SK-N-SH (cell line): Measurements from ENCODE around the gene ACBD7. TPM values are rescaled to one million over a fixed set of nuclear protein-coding genes. Genes with fewer than 3 reads are reported as not detected.

Experiments used
- CTCF ChIA-PET: fragments of 300-600, 350-600 bp; formaldehyde crosslinking; extraction: SDS; loops from one replicate; lab custom pipeline; 2021; lab: Yijun Ruan, JAX
- POLR2A ChIA-PET: fragments of 350-600 bp; sonication (Branson Sonifier 250); formaldehyde crosslinking; extraction: SDS; loops from one replicate; lab custom pipeline; 2020; ENCODE audit warnings: antibody characterized with exemption, inconsistent platforms; lab: Yijun Ruan, JAX
- DNase-seq: peaks from one replicate; pipeline ENCODE4 v3.0.0; 2012
- H2AFZ ChIP-seq: fragments of 200-600 bp; sonication (generic); 2 replicates; pipeline ENCODE4 v1.8.1; 2016; ENCODE audit warnings: antibody characterized with exemption, mild to moderate bottlenecking, low read depth
- H3F3A ChIP-seq: fragments of 200-600 bp; sonication (generic); replicated peaks from 2 replicates; pipeline ENCODE3; 2016; ENCODE audit warnings: antibody characterized with exemption, mild to moderate bottlenecking; ENCODE audit not compliant: insufficient read depth
- H3K27ac ChIP-seq, 2 experiments: fragments of 200-500 bp in 1 of 2; fragments of 200-600 bp in 1 of 2; sonication (Bioruptor generic) in 1 of 2; sonication (generic), shearing (Covaris generic) in 1 of 2; 2 replicates each; pipeline versions ENCODE4 v1.5.1 to v1.6.1; 2014 to 2016; ENCODE audit warnings: low read depth in 2 of 2, inconsistent platforms in 1 of 2, low read length in 1 of 2, mild to moderate bottlenecking in 1 of 2, mixed read lengths in 1 of 2
- H3K27me3 ChIP-seq: fragments of 200-600 bp; sonication (generic), shearing (Covaris generic); 2 replicates; pipeline ENCODE4 v1.6.1; 2016; ENCODE audit warnings: mixed run types; ENCODE audit not compliant: insufficient read depth
- H3K36me3 ChIP-seq, 2 experiments: fragments of 200-500 bp in 1 of 2; fragments of 200-600 bp in 1 of 2; sonication (Bioruptor generic) in 1 of 2; sonication (generic) in 1 of 2; replicated peaks in 1 of 2; 2 replicates each; pipeline versions ENCODE3 to v1.5.1; 2014 to 2016; ENCODE audit warnings: low read length in 1 of 2, mild to moderate bottlenecking in 1 of 2; ENCODE audit not compliant: insufficient read depth in 2 of 2, control insufficient read depth in 1 of 2
- H3K4me1 ChIP-seq, 2 experiments: fragments of 200-500 bp in 1 of 2; fragments of 200-600 bp in 1 of 2; sonication (Bioruptor generic) in 1 of 2; sonication (generic), shearing (Covaris generic) in 1 of 2; 2 replicates each; pipeline versions ENCODE4 v1.5.1 to v1.6.1; 2014 to 2016; ENCODE audit warnings: low read depth in 1 of 2, low read length in 1 of 2, mixed run types in 1 of 2; ENCODE audit not compliant: insufficient read depth in 2 of 2, control insufficient read depth in 1 of 2
- H3K4me2 ChIP-seq: fragments of 200-600 bp; sonication (generic), shearing (Covaris generic); 2 replicates; pipeline ENCODE4 v1.6.1; 2017; ENCODE audit warnings: mixed run types
- H3K4me3 ChIP-seq, 2 experiments: fragments of 200-500 bp in 1 of 2; fragments of 200-600 bp in 1 of 2; sonication (Bioruptor generic) in 1 of 2; sonication (generic), shearing (Covaris generic) in 1 of 2; 2 replicates each; pipeline versions ENCODE4 v1.5.1 to v1.8.1; 2014 to 2016; ENCODE audit warnings: low read depth in 2 of 2, inconsistent platforms in 1 of 2, low read length in 1 of 2, mild to moderate bottlenecking in 1 of 2, mixed read lengths in 1 of 2, moderate library complexity in 1 of 2
- H3K79me2 ChIP-seq: fragments of 200-600 bp; sonication (generic); 2 replicates; pipeline ENCODE4 v1.8.1; 2017; ENCODE audit warnings: mild to moderate bottlenecking; ENCODE audit not compliant: insufficient read depth
- H3K9ac ChIP-seq: fragments of 200-600 bp; sonication (generic); 2 replicates; pipeline ENCODE4 v1.6.1; 2017; ENCODE audit warnings: mixed run types
- H3K9me2 ChIP-seq: fragments of 200-600 bp; sonication (generic); 2 replicates; pipeline ENCODE4 v1.6.1; 2017; ENCODE audit warnings: mixed run types
- H3K9me3 ChIP-seq: fragments of 200-600 bp; sonication (generic); 2 replicates; pipeline ENCODE4 v1.6.1; 2017; ENCODE audit warnings: mixed run types, mild to moderate bottlenecking, moderate library complexity
- H4K20me1 ChIP-seq: fragments of 200-600 bp; sonication (generic); 2 replicates; pipeline ENCODE4 v1.6.1; 2017; ENCODE audit warnings: mild to moderate bottlenecking, mixed run types; ENCODE audit not compliant: insufficient read depth
- ELF1 ChIP-seq: IDR thresholded peaks from 2 replicates; pipeline ENCODE4 v1.4.0; 2012
- EP300 ChIP-seq, 2 experiments: IDR thresholded peaks; 2 replicates each; pipeline versions ENCODE4 v1.4.0 to v1.6.1; 2012; ENCODE audit warnings: borderline replicate concordance in 1 of 2, low read depth in 1 of 2, low read length in 1 of 2
- EZH2phosphoT487 ChIP-seq: fragments of 200-600 bp; sonication (generic); IDR thresholded peaks from 2 replicates; pipeline ENCODE4 v1.6.1; 2017; ENCODE audit warnings: low read depth, mixed run types, mild to moderate bottlenecking, antibody characterized with exemption, moderate library complexity, borderline replicate concordance
- FOSL2 ChIP-seq: IDR thresholded peaks from 2 replicates; pipeline ENCODE4 v1.4.0; 2012; ENCODE audit warnings: low read depth, mild to moderate bottlenecking, moderate library complexity, borderline replicate concordance
- FOXJ3 ChIP-seq: sonication (generic); formaldehyde crosslinking; IDR thresholded peaks from 2 replicates; pipeline ENCODE4 v1.5.1; 2020; ENCODE audit warnings: mild to moderate bottlenecking, missing genetic modification reagents
- FOXM1 ChIP-seq: IDR thresholded peaks from 2 replicates; pipeline ENCODE4 v1.4.0; 2012; ENCODE audit warnings: low read depth, mild to moderate bottlenecking
- GATA2 ChIP-seq: sonication (generic); formaldehyde crosslinking; IDR thresholded peaks from 2 replicates; pipeline ENCODE4 v1.5.0; 2020; ENCODE audit warnings: mild to moderate bottlenecking, missing genetic modification reagents
- IRF3 ChIP-seq: fragments of 150-350 bp; IDR thresholded peaks from 2 replicates; pipeline ENCODE4 v1.6.1; 2016; ENCODE audit warnings: mild to moderate bottlenecking, low read depth, low read length
- MEF2A ChIP-seq: IDR thresholded peaks from 2 replicates; pipeline ENCODE4 v1.4.0; 2012; ENCODE audit warnings: low read depth, borderline replicate concordance
- NFIC ChIP-seq: IDR thresholded peaks from 2 replicates; pipeline ENCODE4 v1.4.0; 2012; ENCODE audit warnings: borderline replicate concordance
- PBX3 ChIP-seq: IDR thresholded peaks from 2 replicates; pipeline ENCODE4; 2012
- RAD21 ChIP-seq: IDR thresholded peaks from 2 replicates; pipeline ENCODE4 v1.6.1; 2012; ENCODE audit warnings: mild to moderate bottlenecking, low read length
- RCOR1 ChIP-seq: fragments of 150-350 bp; IDR thresholded peaks from 2 replicates; pipeline ENCODE4 v1.6.1; 2017; ENCODE audit warnings: antibody characterized with exemption, low read length
- RXRA ChIP-seq: IDR thresholded peaks from 2 replicates; pipeline ENCODE4 v1.4.0; 2012; ENCODE audit warnings: low read depth, mild to moderate bottlenecking, borderline replicate concordance
- SMC3 ChIP-seq: IDR thresholded peaks from 2 replicates; pipeline ENCODE4 v1.6.1; 2012; ENCODE audit warnings: low read depth, low read length, improper control_type of control experiment
- TAF1 ChIP-seq: IDR thresholded peaks from 2 replicates; pipeline ENCODE4 v1.6.1; 2012; ENCODE audit warnings: low read depth, mild to moderate bottlenecking, low read length, moderate library complexity, borderline replicate concordance
- TCF12 ChIP-seq: IDR thresholded peaks from 2 replicates; pipeline ENCODE4 v1.4.0; 2012
- TEAD4 ChIP-seq: IDR thresholded peaks from 2 replicates; pipeline ENCODE4 v1.4.0; 2012; ENCODE audit warnings: mild to moderate bottlenecking, borderline replicate concordance; ENCODE audit not compliant: insufficient read depth
- USF2 ChIP-seq: fragments of 150-350 bp; IDR thresholded peaks from 2 replicates; pipeline ENCODE4 v1.6.1; 2017; ENCODE audit warnings: antibody characterized with exemption, low read length, low read depth, borderline replicate concordance
- ZBTB33 ChIP-seq: IDR thresholded peaks from 2 replicates; pipeline ENCODE4 v1.4.0; 2012; ENCODE audit warnings: low read depth, borderline replicate concordance
- WGBS: methylation state at CpG from one replicate; pipeline ENCODE4 v1.1.6; 2017; ENCODE audit warnings: low lambda C conversion rate; 5-methylcytosine and 5-hydroxymethylcytosine counted together
- polyA plus RNA-seq, 3 experiments: library from polyadenylated mRNA; depleted of rRNA; stranded (reverse); fragments of >200 nt; gene quantifications; 2 replicates each; pipeline ENCODE4 v1.2.3, GENCODE V29; 2012

Gene ACBD7
- polyA plus RNA-seq, 1 of the 3 experiments (the other 2 are of a cell fraction), result 0.92 TPM

GRCh38 chr10:15122477-15123030 is 34.0 kb upstream of the ACBD7 start:
- peak overlapping the region in 1 of 2 experiments; percentile 74; a peak in 2 of 4 replicates for H3K27ac ChIP-seq
- H3K27me3 ChIP-seq, result no peaks in the 10 kb centered on the region
- peaks cover 7 to 21% of the 10 kb centered on the region in 2 experiments; a peak in 3 of 4 replicates for H3K4me1 ChIP-seq
- no peaks in the 10 kb centered on the region for H3K79me2 ChIP-seq
- TF ChIP-seq MEF2A (no peak), FOXM1 (no peak), USF2 (no peak), RCOR1 (no peak), ELF1 (no peak), TAF1 (no peak), TCF12 (no peak), EP300 (IDR thresholded peaks at IDR 0.05; ENCODE audit: borderline replicate concordance in 1 of 2, low read depth in 1 of 2, low read length in 1 of 2) (no peak), RAD21 (no peak), PBX3 (no peak), NFIC (no peak), RXRA (no peak), ZBTB33 (no peak), IRF3 (no peak), TEAD4 (no peak), FOXJ3 (CRISPR knock-in tag) (no peak), SMC3 (no peak), EZH2phosphoT487 (no peak), GATA2 (no peak), FOSL2 (no peak)
- no peak overlapping the region for H3K4me3 ChIP-seq
- no peak overlapping the region for H2AFZ ChIP-seq
- no peaks in the 10 kb centered on the region for H3K9me3 ChIP-seq
- H3K9me2 ChIP-seq, result no peaks in the 10 kb centered on the region
- H4K20me1 ChIP-seq, result no peaks in the 10 kb centered on the region
- CTCF ChIA-PET, result no interaction called here
- no peak for DNase-seq
- POLR2A ChIA-PET, result no interaction called here
- H3K4me2 ChIP-seq, result no peak overlapping the region
- WGBS, result 94% methylated on average over 9 of the region's 9 CpGs
- H3K9ac ChIP-seq, result no peak overlapping the region
- H3F3A ChIP-seq, result peaks cover 5% of the 10 kb centered on the region
- peaks cover 23 to 55% of the 10 kb centered on the region in 2 experiments for H3K36me3 ChIP-seq
